Trophoblast cell (in vitro differentiated cells and primary cell): ENCODE measurements around the gene OCIAD1.
A peak's percentile ranks its signal among the peaks of the same experiment; 100 is the strongest.

Experiments
- DNase-seq, 2 donors: peaks; one replicate each; pipeline ENCODE4 v3.0.0-alpha.2; 2016
- H2AFZ ChIP-seq: 2 replicates; pipeline ENCODE4 v1.6.1; 2013; ENCODE audit warnings: low read length, moderate library complexity, mild to moderate bottlenecking; ENCODE audit not compliant: insufficient read depth, poor library complexity
- H2AK5ac ChIP-seq: 2 replicates; pipeline ENCODE4 v1.6.1; 2013; ENCODE audit warnings: mild to moderate bottlenecking, low read length
- H2BK120ac ChIP-seq: 2 replicates; pipeline ENCODE4 v1.6.1; 2013; ENCODE audit warnings: low read length, mild to moderate bottlenecking, moderate library complexity; ENCODE audit not compliant: insufficient read depth, poor library complexity
- H2BK12ac ChIP-seq: 2 replicates; pipeline ENCODE4 v1.6.1; 2013; ENCODE audit warnings: mild to moderate bottlenecking, low read length, moderate library complexity
- H2BK5ac ChIP-seq: 2 replicates; pipeline ENCODE4 v1.6.1; 2013; ENCODE audit warnings: low read length, low read depth, moderate library complexity, mild to moderate bottlenecking; ENCODE audit not compliant: poor library complexity
- H3K14ac ChIP-seq: 2 replicates; pipeline ENCODE4 v1.6.1; 2013; ENCODE audit warnings: mild to moderate bottlenecking, low read length
- H3K18ac ChIP-seq: 2 replicates; pipeline ENCODE4 v1.6.1; 2013; ENCODE audit warnings: mild to moderate bottlenecking, low read length
- H3K23ac ChIP-seq: 2 replicates; pipeline ENCODE4 v1.6.1; 2013; ENCODE audit warnings: low read length
- H3K27ac ChIP-seq: 2 replicates; pipeline ENCODE4 v1.5.1; 2013; ENCODE audit warnings: low read depth, mild to moderate bottlenecking, inconsistent platforms, low read length, moderate library complexity
- H3K27me3 ChIP-seq: 2 replicates; pipeline ENCODE4 v1.6.1; 2013; ENCODE audit warnings: inconsistent platforms, mild to moderate bottlenecking, low read length, moderate library complexity; ENCODE audit not compliant: insufficient read depth
- H3K36me3 ChIP-seq, 2 experiments: 1 replicate in 1 of 2; 2 replicates in 1 of 2; pipeline ENCODE4 v1.6.1; 2013; ENCODE audit warnings: low read length in 2 of 2, mild to moderate bottlenecking in 2 of 2, moderate library complexity in 1 of 2; ENCODE audit not compliant: insufficient read depth in 2 of 2, control insufficient read depth in 1 of 2
- H3K4ac ChIP-seq: 2 replicates; pipeline ENCODE4 v1.6.1; 2013; ENCODE audit warnings: low read depth, mild to moderate bottlenecking, low read length, moderate library complexity
- H3K4me1 ChIP-seq, 2 experiments: 1 replicate in 1 of 2; 2 replicates in 1 of 2; pipeline ENCODE4 v1.6.1; 2013; ENCODE audit warnings: low read length in 2 of 2, mild to moderate bottlenecking in 2 of 2, moderate library complexity in 1 of 2; ENCODE audit not compliant: insufficient read depth in 2 of 2, control insufficient read depth in 1 of 2
- H3K4me2 ChIP-seq: 2 replicates; pipeline ENCODE4 v1.6.1; 2013; ENCODE audit warnings: inconsistent platforms, mild to moderate bottlenecking, low read length, moderate library complexity
- H3K4me3 ChIP-seq: 2 replicates; pipeline ENCODE4 v1.5.1; 2013; ENCODE audit warnings: mild to moderate bottlenecking, low read depth, low read length, inconsistent platforms
- H3K79me1 ChIP-seq: one replicate; pipeline ENCODE4 v1.6.1; 2013; ENCODE audit warnings: low read length
- H3K79me2 ChIP-seq: 2 replicates; pipeline ENCODE4 v1.6.1; 2013; ENCODE audit warnings: low read length, mild to moderate bottlenecking; ENCODE audit not compliant: control insufficient read depth, insufficient read depth, poor library complexity
- H3K9ac ChIP-seq: 2 replicates; pipeline ENCODE4 v1.6.1; 2013; ENCODE audit warnings: mild to moderate bottlenecking, low read length
- H3K9me3 ChIP-seq: 2 replicates; pipeline ENCODE4 v1.6.1; 2013; ENCODE audit warnings: low read depth, mild to moderate bottlenecking, control low read depth, inconsistent platforms, low read length; ENCODE audit not compliant: insufficient read depth
- H4K12ac ChIP-seq: 2 replicates; pipeline ENCODE4 v1.6.1; 2013; ENCODE audit warnings: low read depth, mild to moderate bottlenecking, low read length, moderate library complexity
- H4K8ac ChIP-seq: 2 replicates; pipeline ENCODE4 v1.6.1; 2013; ENCODE audit warnings: low read depth, mild to moderate bottlenecking, low read length, moderate library complexity
- H4K91ac ChIP-seq: one replicate; pipeline ENCODE4 v1.6.1; 2013; ENCODE audit warnings: low read depth, mild to moderate bottlenecking, low read length, moderate library complexity
- WGBS: extraction: QIAGEN DNeasy Blood & Tissue Kit; methylation state at CpG from one replicate; pipeline ENCODE4 v1.1.7; 2013; ENCODE audit warnings: missing lambda C conversion rate; ENCODE audit not compliant: insufficient read length, insufficient coverage; ENCODE audit errors: extremely low coverage; 5-methylcytosine and 5-hydroxymethylcytosine counted together

The OCIAD1 gene

GRCh38 chr4:48906206-48907173, 75.6 kb downstream of the OCIAD1 start, which contains the start of gene OCIAD2:
TSS of gene OCIAD2 (minus strand) at chr4:48906774. CDS start at chr4:48904549, 2,225 bp downstream.
- H3K4me3 ChIP-seq: peak within 1 kb of the TSS; percentile 83
- no peaks in the 10 kb centered on the region for H3K9me3 ChIP-seq
- H2AFZ ChIP-seq: peak within 1 kb of the TSS; percentile 50
- H3K79me2 ChIP-seq: peaks cover 6% of the 10 kb centered on the region
- peak within 1 kb of the TSS; percentile 77 for H4K8ac ChIP-seq
- peak within 1 kb of the TSS; percentile 52 for H4K91ac ChIP-seq
- peak within 1 kb of the TSS; percentile 64 for H3K9ac ChIP-seq
- H3K4ac ChIP-seq: peak within 1 kb of the TSS; percentile 28
- H3K27ac ChIP-seq: no peak within 1 kb of the TSS
- H3K14ac ChIP-seq: peak within 1 kb of the TSS; percentile 47
- H3K36me3 ChIP-seq: peaks cover 11 to 15% of the 10 kb centered on the region in 2 experiments
- H3K23ac ChIP-seq: peak within 1 kb of the TSS; percentile 31
- WGBS: no CpG with 5 or more reads among the region's 65 CpGs
- peak within 1 kb of the TSS; percentile 89 for H3K4me2 ChIP-seq
- H3K79me1 ChIP-seq: peaks cover 11% of the 10 kb centered on the region
- peak within 1 kb of the TSS; percentile 44 for H2BK120ac ChIP-seq
- H2BK5ac ChIP-seq: no peak within 1 kb of the TSS
- peak within 1 kb of the TSS; percentile 23 for H3K18ac ChIP-seq
- H3K4me1 ChIP-seq: peaks cover 13 to 19% of the 10 kb centered on the region in 2 experiments
- DNase-seq: no peak
- no peaks in the 10 kb centered on the region for H3K27me3 ChIP-seq
- peak within 1 kb of the TSS; percentile 73 for H2AK5ac ChIP-seq
- peak within 1 kb of the TSS; percentile 49 for H4K12ac ChIP-seq
- no peak within 1 kb of the TSS for H2BK12ac ChIP-seq

- Histone ChIP-seq H3K4me2 (no peak overlapping the region), H2BK5ac (no peak overlapping the region), H3K9ac (no peak overlapping the region), H3K23ac (no peak overlapping the region), H3K4me1 (peaks cover 13 to 19% of the 10 kb centered on the region in 2 experiments), H2AK5ac (peak overlapping the region; percentile 44), H3K14ac (no peak overlapping the region), H2BK120ac (no peak overlapping the region), H2BK12ac (peak overlapping the region; percentile 77), H4K12ac (no peak overlapping the region), H3K4me3 (no peak overlapping the region), H2AFZ (no peak overlapping the region), H4K91ac (no peak overlapping the region), H4K8ac (no peak overlapping the region), H3K27ac (no peak overlapping the region), H3K27me3 (no peaks in the 10 kb centered on the region), H3K36me3 (peaks cover 3 to 5% of the 10 kb centered on the region in 2 experiments), H3K4ac (no peak overlapping the region), H3K79me1 (peaks cover 11% of the 10 kb centered on the region), H3K9me3 (no peaks in the 10 kb centered on the region), H3K79me2 (peaks cover 6% of the 10 kb centered on the region), H3K18ac (no peak overlapping the region)
- peak; percentile 21 to 64 for DNase-seq
- no CpG with 5 or more reads among the region's 7 CpGs for WGBS
Observed at GRCh38 chr4:48907706-48908477, 77.0 kb downstream of the OCIAD1 start.

GRCh38 chr4:48908687-48909086, 77.8 kb downstream of the OCIAD1 start:
- Histone ChIP-seq H3K79me2 (peaks cover 6% of the 10 kb centered on the region), H2BK120ac (no peak overlapping the region), H3K27me3 (no peaks in the 10 kb centered on the region), H3K18ac (no peak overlapping the region), H3K36me3 (peaks cover 3 to 5% of the 10 kb centered on the region in 2 experiments), H2BK12ac (no peak overlapping the region), H2BK5ac (no peak overlapping the region), H3K23ac (no peak overlapping the region), H3K4me3 (no peak overlapping the region), H3K4me1 (peaks cover 13 to 19% of the 10 kb centered on the region in 2 experiments), H3K9me3 (no peaks in the 10 kb centered on the region), H3K4ac (no peak overlapping the region), H4K12ac (no peak overlapping the region), H3K79me1 (peaks cover 11% of the 10 kb centered on the region), H3K27ac (no peak overlapping the region), H4K91ac (no peak overlapping the region), H3K9ac (no peak overlapping the region), H3K4me2 (no peak overlapping the region), H4K8ac (no peak overlapping the region), H2AK5ac (no peak overlapping the region), H3K14ac (no peak overlapping the region), H2AFZ (no peak overlapping the region)
- no peak for DNase-seq

GRCh38 chr4:48909697-48910096, 78.8 kb downstream of the OCIAD1 start:
- Histone ChIP-seq H4K12ac (no peak overlapping the region), H4K8ac (no peak overlapping the region), H3K23ac (no peak overlapping the region), H3K18ac (no peak overlapping the region), H3K36me3 (no peaks in the 10 kb centered on the region), H3K4me1 (peaks cover 13 to 19% of the 10 kb centered on the region in 2 experiments), H2AK5ac (no peak overlapping the region), H3K9me3 (no peaks in the 10 kb centered on the region), H2BK120ac (no peak overlapping the region), H3K79me2 (peaks cover 6% of the 10 kb centered on the region), H3K79me1 (peaks cover 11% of the 10 kb centered on the region), H3K4me3 (no peak overlapping the region), H3K4ac (no peak overlapping the region), H2BK5ac (no peak overlapping the region), H3K9ac (no peak overlapping the region), H3K4me2 (no peak overlapping the region), H4K91ac (no peak overlapping the region), H2AFZ (no peak overlapping the region), H2BK12ac (no peak overlapping the region), H3K27ac (no peak overlapping the region), H3K14ac (no peak overlapping the region), H3K27me3 (no peaks in the 10 kb centered on the region)
- peak; percentile 93 to 95 for DNase-seq
- no CpG with 5 or more reads among the region's 3 CpGs for WGBS
